GM21528 (cell line): ENCODE results near the gene HSPA1B.
"Not testable (repeated sequence)": the region's sequence is repeated elsewhere in the genome, so short reads cannot be mapped to it uniquely, and the experiment has no call there.

ENCODE experiments used
- ATAC-seq: cut with Tn5 transposase; IDR thresholded peaks from one replicate; pipeline ENCODE4 v1.9.1; 2021; ENCODE audit warnings: mild to moderate bottlenecking, moderate library complexity; ENCODE audit not compliant: unreplicated experiment, low FRiP score

HSPA1B gene

GRCh38 chr6:31827286-31828079 lies at the start of gene HSPA1B:
Gene HSPA1B, plus strand, starts transcription at chr6:31827738. Its CDS starts 213 bp downstream, at chr6:31827951.
- peak; percentile 66 for ATAC-seq

- no peak for ATAC-seq
Measured at GRCh38 chr6:31778193-31778592, 49.3 kb upstream of the HSPA1B start.

DNA sequence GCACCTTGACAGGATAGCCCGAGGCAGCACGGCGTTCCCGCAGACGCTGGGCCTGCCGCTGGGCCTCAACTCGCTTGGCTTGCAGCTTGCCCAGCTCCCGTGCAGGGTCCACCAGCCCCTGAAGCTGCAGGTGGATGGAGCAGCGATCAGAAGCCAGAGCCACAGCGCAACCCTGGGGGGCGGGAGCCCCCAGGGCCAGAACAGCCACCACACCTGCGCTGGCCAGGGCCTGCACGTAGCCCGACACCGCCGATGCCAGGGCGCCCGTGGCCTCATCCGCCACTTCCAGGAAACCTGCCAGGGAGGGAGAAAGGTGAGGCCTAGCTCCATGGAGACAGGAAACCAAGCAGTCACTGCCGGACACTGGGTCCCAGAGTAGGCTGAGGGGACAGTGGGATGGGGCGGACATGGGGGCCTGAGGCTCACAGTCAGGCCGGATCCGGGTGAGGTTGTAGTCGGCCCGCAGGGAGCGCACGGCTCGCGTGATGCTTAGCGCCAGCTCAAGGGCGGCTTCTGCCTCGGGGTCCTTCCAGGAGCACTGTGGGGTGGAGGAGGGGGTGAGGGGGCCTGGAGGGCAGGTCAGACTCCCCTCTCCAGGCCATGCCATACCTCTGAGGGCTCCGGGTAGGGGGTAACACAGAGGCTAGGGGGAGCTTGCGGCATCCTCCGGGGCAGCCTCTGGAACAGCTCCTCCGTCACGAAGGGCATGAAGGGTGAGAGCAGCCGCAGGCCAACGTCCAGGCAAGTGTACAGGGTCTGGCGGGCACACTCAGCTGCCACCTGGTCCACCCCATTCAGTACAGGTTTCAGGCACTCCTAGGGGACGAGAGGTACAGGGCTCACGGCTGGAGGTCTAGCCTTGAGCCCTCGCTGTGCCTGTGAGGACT lies 48.3 kb upstream of the HSPA1B start:
- ATAC-seq: no peak

GRCh38 chr6:31779908-31780307 lies 47.6 kb upstream of the HSPA1B start:
- no peak for ATAC-seq

DNA sequence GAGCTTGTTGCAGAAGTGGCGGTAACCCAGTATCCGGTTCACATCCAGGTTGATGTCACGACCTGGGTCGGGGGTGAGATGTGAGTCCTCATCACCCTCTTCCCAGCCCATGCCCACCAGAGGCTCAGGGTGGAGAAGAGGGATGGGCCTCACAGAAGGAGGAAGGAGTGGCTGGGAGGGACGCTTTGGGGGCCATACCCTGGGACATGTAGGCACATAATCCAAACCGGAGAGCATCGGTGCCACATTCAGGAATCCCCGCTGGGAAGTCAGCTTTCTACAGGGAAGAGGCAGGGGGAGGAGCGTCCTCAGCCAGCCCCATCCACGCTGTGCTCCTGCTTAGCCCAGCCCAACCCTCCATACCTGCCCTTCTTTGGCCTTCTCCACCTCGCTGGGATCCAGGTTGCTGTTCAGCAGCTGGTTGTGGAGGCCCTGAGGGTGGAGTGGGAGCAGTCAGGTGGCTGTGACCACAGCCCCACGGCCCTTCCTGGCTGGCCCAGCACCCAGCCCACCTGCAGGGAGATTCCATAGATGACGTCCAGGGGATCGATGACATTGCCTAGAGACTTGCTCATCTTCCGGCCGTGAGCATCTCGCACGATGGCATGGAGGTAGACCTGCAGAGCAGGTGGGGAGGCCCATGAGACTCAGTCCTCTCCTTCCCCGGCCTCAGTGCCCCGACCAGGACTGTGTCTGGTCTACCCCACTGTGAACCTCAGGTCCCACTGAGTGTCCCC lies 46.9 kb upstream of the HSPA1B start:
- ATAC-seq: no peak

DNA sequence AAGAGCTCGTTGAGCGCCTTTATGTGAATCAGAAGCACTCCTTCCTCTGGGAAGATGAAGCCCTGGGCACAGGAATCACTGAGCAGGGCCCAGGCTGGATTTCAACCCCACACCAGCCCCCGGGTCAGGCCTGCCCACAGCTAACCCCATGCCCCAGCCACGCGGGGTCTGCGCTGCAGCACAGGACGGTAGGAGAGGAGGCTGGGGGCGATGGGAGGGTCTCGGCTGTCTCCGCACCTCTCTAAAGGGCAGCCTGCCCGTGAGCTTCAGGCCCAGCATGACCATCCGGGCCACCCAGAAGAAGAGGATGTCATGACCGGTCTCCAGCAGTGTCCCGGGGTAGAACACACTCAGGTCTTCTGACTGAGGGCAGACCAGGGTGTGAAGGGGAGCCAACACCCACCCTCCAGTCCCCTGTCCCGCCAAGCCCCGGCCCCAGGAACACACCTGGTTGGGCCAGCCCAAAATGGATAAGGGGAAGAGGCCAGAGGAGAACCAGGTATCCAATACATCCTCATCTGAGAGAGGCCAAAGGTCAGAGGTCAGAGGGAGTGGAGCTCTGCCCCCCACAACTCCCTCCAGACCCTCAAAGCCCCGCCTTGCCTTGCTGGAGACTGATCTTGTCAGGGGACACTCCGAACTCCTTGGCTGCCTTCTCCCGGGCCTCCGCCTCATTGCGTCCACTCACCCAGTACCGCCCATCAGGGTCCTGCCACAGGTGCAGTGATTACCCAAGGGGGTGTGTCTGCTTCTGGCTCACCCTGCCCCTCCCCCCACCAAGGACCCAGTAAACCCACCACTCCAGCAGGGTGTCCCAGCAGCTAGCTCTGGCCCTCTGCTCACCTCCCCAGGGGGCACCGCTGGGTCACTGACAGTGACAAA lies 46.1 kb upstream of the HSPA1B start:
- no peak for ATAC-seq

DNA sequence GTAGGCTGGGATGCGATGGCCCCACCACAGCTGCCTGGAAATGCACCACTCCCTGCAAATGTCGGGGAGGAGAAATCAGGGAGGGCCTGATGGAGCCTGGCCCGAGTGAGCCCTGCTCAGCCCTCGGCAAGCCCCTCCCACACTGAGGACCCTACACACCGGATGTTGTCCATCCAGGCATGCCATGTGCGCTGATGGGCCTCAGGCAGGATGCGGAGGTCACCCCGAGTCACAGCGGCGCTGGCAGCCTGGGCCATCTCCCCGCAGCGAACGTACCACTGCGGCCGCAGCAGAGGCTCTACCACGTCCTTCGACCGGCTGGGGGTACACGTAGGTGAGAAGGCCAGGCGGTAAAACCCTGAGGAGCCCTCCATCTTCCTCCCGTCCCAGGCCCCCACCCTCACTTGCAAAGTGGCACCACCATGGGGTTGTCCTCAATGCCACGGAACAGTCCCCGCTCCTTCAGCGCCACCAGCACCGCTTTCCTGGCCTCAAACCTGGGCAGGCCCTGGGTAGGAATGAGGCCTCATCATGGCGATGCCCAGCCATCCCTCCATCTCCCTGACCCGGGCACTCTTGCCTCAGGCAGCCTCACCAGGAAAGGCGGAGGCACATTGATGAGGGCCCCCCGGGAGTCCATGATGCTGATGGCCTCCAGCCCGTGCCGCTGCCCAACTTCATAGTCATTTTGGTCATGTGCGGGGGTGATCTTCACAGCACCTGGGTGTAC lies 45.2 kb upstream of the HSPA1B start:
- ATAC-seq: no peak

DNA sequence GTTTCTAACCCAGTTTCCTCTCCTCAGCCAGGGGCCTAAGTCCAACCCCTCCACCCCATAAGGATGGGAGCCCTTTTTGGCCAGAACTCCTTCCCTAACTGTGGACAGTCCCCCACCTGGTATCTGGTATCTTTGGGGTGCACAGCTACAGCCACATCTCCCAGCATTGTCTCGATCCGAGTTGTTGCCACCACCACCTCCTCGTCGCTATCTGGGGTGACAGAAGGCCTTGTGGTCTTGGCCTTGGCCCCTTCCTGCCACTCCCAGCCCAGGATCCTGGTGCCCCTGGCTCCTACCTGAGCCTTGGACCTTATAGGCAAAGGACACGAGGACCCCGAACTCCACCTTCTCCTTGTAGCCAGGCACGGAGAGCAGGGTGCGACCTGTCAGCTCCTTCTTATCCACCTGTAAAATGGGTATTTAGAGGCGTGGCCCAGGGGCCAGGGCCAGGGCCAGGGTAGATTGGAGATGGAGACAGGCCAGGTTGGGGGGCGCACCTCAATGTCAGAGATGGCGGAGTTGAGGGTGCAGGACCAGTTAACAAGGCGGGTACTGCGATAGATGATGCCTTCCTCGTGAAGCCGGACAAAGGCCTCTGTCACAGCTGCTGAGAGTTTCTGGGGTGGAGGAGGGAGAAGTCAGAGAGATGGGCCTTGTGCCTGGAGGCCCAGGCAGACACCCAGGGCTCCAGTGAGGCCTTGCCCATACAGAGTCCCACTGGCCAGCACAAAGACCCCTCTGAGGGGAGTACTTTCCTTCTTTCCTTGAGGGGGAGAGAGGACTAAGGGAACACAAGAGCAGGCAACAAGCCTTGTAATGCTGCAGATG lies 43.2 kb upstream of the HSPA1B start:
- ATAC-seq: no peak

DNA sequence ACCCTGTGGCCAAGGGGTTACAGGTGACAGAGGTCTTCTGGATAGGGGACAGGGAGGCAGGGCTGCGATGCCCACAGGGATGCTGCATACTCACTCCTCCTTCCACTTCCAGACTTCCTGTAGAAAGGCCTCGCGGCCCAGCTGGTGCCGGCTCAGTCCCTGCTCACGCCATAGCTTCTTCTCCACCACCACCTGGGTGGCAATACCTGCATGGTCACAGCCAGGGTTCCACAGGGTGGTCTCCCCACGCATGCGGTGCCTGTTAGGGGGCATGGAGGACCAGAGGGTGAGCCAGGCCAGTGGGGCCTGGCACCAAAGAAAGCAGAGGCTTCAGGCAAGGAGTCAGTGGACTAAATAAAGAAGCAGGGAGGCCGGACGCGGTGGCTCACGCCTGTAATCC lies 42.1 kb upstream of the HSPA1B start:
- no peak for ATAC-seq

- no peak for ATAC-seq
Measured at GRCh38 chr6:31791324-31792089, 36.0 kb upstream of the HSPA1B start.

DNA sequence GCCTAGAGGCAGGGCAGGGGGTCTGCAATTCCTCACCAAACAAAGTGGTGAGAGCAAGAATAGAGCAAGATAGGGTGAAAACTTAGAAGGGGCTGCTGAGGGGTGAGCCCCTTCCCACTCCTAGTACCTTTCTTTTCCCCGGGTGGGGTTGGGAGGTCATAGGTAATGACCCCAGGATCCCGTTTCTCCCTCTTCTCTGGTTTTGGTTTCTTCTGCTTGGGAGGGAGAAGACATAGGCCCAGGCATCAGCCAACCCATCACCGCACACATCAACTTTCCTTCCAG lies 35.5 kb upstream of the HSPA1B start:
- ATAC-seq: no peak

GRCh38 chr6:31792761-31793171 lies 34.8 kb upstream of the HSPA1B start:
- ATAC-seq: no peak

- ATAC-seq: not testable (repeated sequence)
Measured at GRCh38 chr6:31793927-31794245, 33.7 kb upstream of the HSPA1B start.

GRCh38 chr6:31794294-31794865 lies 33.2 kb upstream of the HSPA1B start:
- ATAC-seq: no peak

DNA sequence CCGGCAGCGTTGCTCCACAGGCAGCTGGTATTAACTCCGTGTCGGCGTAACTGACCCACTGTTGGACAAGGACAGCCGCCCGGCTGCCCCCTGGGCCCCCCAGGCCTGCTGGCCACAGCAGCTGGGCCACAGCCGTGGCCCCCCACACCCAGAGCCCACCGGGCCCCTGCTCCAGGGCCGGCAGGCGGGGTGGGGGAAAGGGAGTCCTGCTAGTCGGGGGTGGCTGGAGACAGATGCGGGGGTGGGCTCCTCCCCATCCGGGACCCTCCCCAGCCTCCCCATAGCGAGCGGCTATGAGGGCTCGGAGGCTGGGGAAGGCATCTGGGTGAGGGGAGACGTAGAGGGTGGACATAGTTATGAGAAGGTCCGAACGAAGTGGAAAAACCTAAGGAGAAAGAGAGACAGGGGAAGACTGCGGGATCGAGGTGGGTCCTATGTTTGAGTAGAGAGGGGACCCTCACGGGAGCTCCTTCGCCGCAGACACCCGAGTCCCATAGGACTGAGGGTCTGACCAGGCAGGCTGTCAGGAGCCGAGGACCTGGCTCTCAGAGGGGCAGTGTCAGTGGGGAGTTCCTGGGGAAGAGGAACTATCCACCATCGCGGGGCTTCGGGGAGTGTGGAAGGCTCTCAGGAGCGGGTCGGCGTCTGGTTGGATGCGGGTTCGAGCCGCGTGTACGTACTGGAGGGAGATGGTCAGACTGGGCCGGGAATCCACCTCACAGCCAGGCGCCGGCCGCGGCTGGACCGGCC lies 32.5 kb upstream of the HSPA1B start:
- peak; percentile 6 for ATAC-seq

DNA sequence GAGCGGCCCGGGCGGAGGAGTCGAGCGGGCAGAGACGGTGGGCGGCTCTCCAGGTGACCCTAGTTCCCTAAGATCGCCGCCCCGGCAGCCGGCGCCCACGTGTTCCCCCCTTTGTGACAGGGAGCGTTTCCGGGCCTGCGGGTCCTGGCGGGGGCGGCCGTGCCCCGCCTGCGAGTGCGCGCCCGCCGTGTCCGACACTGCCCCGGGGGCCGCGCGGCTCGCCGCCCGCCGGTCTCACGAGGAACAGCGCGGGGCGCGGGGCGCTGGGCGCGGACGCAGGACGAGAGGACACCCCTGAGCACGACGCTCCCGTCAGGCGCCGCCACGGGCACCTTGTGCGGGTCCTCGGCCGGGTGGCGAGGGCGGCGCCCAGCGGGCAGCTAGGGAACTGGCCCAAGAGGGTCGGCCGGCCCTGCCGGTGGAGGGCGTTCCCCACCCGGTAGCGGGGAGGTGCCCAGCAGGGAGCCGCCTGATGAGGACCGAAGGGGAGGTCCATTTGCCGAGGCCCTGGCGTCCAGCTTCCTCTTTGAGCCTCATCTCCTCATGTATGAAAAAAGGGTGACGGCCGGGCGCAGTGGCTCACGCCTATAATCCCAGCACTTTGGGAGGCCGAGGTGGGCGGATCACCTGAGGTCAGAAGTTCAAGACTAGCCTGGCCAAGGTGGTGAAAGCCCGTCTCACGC lies 31.8 kb upstream of the HSPA1B start, which contains the start of gene VARS1:
VARS1 (minus strand) TSS at position 137 of the 683 bp plus-strand sequence. CDS start 535 bp downstream, outside the sequence.
- peak; percentile 67 for ATAC-seq
